ENCODE data around the gene RAB11FIP4.

The RAB11FIP4 gene

GRCh38 chr17:31412511-31412910 is 21.0 kb downstream of the RAB11FIP4 start:
- no peak for DNase-seq

- no peak for DNase-seq
Observed at GRCh38 chr17:31413081-31413799, 21.8 kb downstream of the RAB11FIP4 start.

GRCh38 chr17:31413874-31414549 is 22.5 kb downstream of the RAB11FIP4 start:
- no peak for DNase-seq

GRCh38 chr17:31414550-31414918 is 23.1 kb downstream of the RAB11FIP4 start:
- DNase-seq, result no peak

GRCh38 chr17:31415004-31415454 is 23.6 kb downstream of the RAB11FIP4 start:
- no peak for DNase-seq

GRCh38 chr17:31415640-31416502 is 24.4 kb downstream of the RAB11FIP4 start:
- no peak for DNase-seq

GRCh38 chr17:31416503-31416923 is 25.0 kb downstream of the RAB11FIP4 start:
- DNase-seq, result no peak

GRCh38 chr17:31417051-31417792 is 25.7 kb downstream of the RAB11FIP4 start:
- no peak for DNase-seq

- no peak for DNase-seq
Observed at GRCh38 chr17:31418773-31419350, 27.4 kb downstream of the RAB11FIP4 start.

- no peak for DNase-seq
Observed at GRCh38 chr17:31422443-31422842, 31.0 kb downstream of the RAB11FIP4 start.

GRCh38 chr17:31424944-31425281 is 33.4 kb downstream of the RAB11FIP4 start:
- no peak for DNase-seq

GRCh38 chr17:31425282-31426040 is 34.0 kb downstream of the RAB11FIP4 start:
- peak; percentile 35 for DNase-seq

GRCh38 chr17:31427684-31428083 is 36.2 kb downstream of the RAB11FIP4 start:
- peak; percentile 12 for DNase-seq

GRCh38 chr17:31428111-31428510 is 36.6 kb downstream of the RAB11FIP4 start:
- DNase-seq, result no peak

GRCh38 chr17:31428512-31428911 is 37.0 kb downstream of the RAB11FIP4 start:
- no peak for DNase-seq

GRCh38 chr17:31431098-31431851 is 39.8 kb downstream of the RAB11FIP4 start:
- no peak for DNase-seq

- no peak for DNase-seq
Observed at GRCh38 chr17:31431852-31432658, 40.6 kb downstream of the RAB11FIP4 start.

GRCh38 chr17:31433091-31433790 is 41.8 kb downstream of the RAB11FIP4 start:
- DNase-seq, result no peak
